ENCODE data around the gene COL17A1. TPM values are rescaled to one million over a fixed set of nuclear protein-coding genes. Genes with fewer than 3 reads are reported as not detected.
A peak's percentile ranks its signal among the peaks of the same experiment; 100 is the strongest.

The COL17A1 gene
- total RNA-seq, 1 donor from 2014 or later: 130 TPM

GRCh38 chr10:104049504-104050250 is 36.0 kb downstream of the COL17A1 start:
- DNase-seq: no peak

GRCh38 chr10:104046651-104047050 is 39.0 kb downstream of the COL17A1 start:
- no peak for DNase-seq

GRCh38 chr10:104045151-104046089 is 40.3 kb downstream of the COL17A1 start:
- DNase-seq: peak; percentile 40

GRCh38 chr10:104043854-104044253 is 41.8 kb downstream of the COL17A1 start:
- no peak for DNase-seq

GRCh38 chr10:104043185-104043830 is 42.4 kb downstream of the COL17A1 start:
- no peak for DNase-seq

- no peak for DNase-seq
Observed at GRCh38 chr10:104041891-104042535, 43.7 kb downstream of the COL17A1 start.

GRCh38 chr10:104040862-104041789 is 44.6 kb downstream of the COL17A1 start:
- no peak for DNase-seq

- no peak for DNase-seq
Observed at GRCh38 chr10:104040382-104040781, 45.3 kb downstream of the COL17A1 start.

- no peak for DNase-seq
Observed at GRCh38 chr10:104038958-104039752, 46.5 kb downstream of the COL17A1 start.

- no peak for DNase-seq
Observed at GRCh38 chr10:104038537-104038936, 47.1 kb downstream of the COL17A1 start.

GRCh38 chr10:104037261-104037951 is 48.3 kb downstream of the COL17A1 start:
- no peak for DNase-seq

GRCh38 chr10:104036518-104037260 is 49.0 kb downstream of the COL17A1 start:
- DNase-seq: no peak

- DNase-seq: no peak
Observed at GRCh38 chr10:104036069-104036384, 49.7 kb downstream of the COL17A1 start.

- DNase-seq: no peak
Observed at GRCh38 chr10:104035194-104036068, 50.2 kb downstream of the COL17A1 start.

- peak; percentile 17 for DNase-seq
Observed at GRCh38 chr10:104034401-104035193, 51.1 kb downstream of the COL17A1 start.

- no peak for DNase-seq
Observed at GRCh38 chr10:104033966-104034365, 51.7 kb downstream of the COL17A1 start.

GRCh38 chr10:104033401-104033930 is 52.2 kb downstream of the COL17A1 start:
- DNase-seq: no peak

Measured in tongue (tissue), 2 donors.